Pons (tissue), 1 donor: ENCODE measurements around the gene JUNB.
A peak's percentile ranks its signal among the peaks of the same experiment; 100 is the strongest.

Experiments used
- DNase-seq: peaks from one replicate; pipeline ENCODE4 v3.0.0-alpha.2; 2016; ENCODE audit warnings: low spot score

JUNB gene

GRCh38 chr19:12774588-12775555, 16.4 kb upstream of the JUNB start, which contains the start of gene HOOK2:
Gene HOOK2, minus strand, starts transcription at chr19:12775552. Its CDS starts 103 bp downstream, at chr19:12775449.
- peak; percentile 20 for DNase-seq

- DNase-seq = no peak
These were observed 13.9 kb upstream of the JUNB start for GRCh38 chr19:12777217-12778016.

- DNase-seq = no peak
These were observed 13.0 kb upstream of the JUNB start for GRCh38 chr19:12778017-12778904.

GRCh38 chr19:12778905-12779161, 12.5 kb upstream of the JUNB start:
- no peak for DNase-seq

- no peak for DNase-seq
These were observed 11.9 kb upstream of the JUNB start for GRCh38 chr19:12779162-12779993.

- no peak for DNase-seq
These were observed 9.2 kb upstream of the JUNB start for GRCh38 chr19:12782174-12782423.

- DNase-seq = peak; percentile 79
These were observed 8.6 kb upstream of the JUNB start for GRCh38 chr19:12782424-12783290.

GRCh38 chr19:12783291-12783848, 7.9 kb upstream of the JUNB start:
- DNase-seq = no peak

GRCh38 chr19:12783849-12784393, 7.4 kb upstream of the JUNB start:
- no peak for DNase-seq

- no peak for DNase-seq
These were observed 6.9 kb upstream of the JUNB start for GRCh38 chr19:12784394-12784870.

GRCh38 chr19:12784871-12785430, 6.3 kb upstream of the JUNB start:
- DNase-seq = no peak

- peak; percentile 73 for DNase-seq
These were observed 5.8 kb upstream of the JUNB start for GRCh38 chr19:12785431-12786031.

GRCh38 chr19:12786141-12786870, 5.0 kb upstream of the JUNB start:
- DNase-seq = peak; percentile 78

- no peak for DNase-seq
These were observed 4.3 kb upstream of the JUNB start for GRCh38 chr19:12786952-12787351.

- no peak for DNase-seq
These were observed 3.8 kb upstream of the JUNB start for GRCh38 chr19:12787458-12787857.

- no peak for DNase-seq
These were observed 3.1 kb upstream of the JUNB start for GRCh38 chr19:12788042-12788681.

- peak; percentile 74 for DNase-seq
These were observed 2.6 kb upstream of the JUNB start for GRCh38 chr19:12788682-12789097.
